Measurements from ENCODE around the gene RANBP1.
"Not testable (repeated sequence)": the region's sequence is repeated elsewhere in the genome, so short reads cannot be mapped to it uniquely, and the experiment has no call there.

The RANBP1 gene

GRCh38 chr22:20115691-20116375 is at the start of gene RANBP1:
RANBP1 (plus strand) TSS chr22:20116104; CDS start chr22:20116185, 81 bp downstream.
- DNase-seq = no peak

- no peak for DNase-seq
Measured at GRCh38 chr22:20066617-20067383, 49.1 kb upstream of the RANBP1 start.

GRCh38 chr22:20067384-20067682 is 48.6 kb upstream of the RANBP1 start:
- DNase-seq = not testable (repeated sequence)

- DNase-seq = no peak
Measured at GRCh38 chr22:20068640-20069039, 47.3 kb upstream of the RANBP1 start.

- DNase-seq = no peak
Measured at GRCh38 chr22:20069331-20070042, 46.4 kb upstream of the RANBP1 start.

- no peak for DNase-seq
Measured at GRCh38 chr22:20071524-20071972, 44.4 kb upstream of the RANBP1 start.

GRCh38 chr22:20076627-20077172 is 39.2 kb upstream of the RANBP1 start:
- no peak for DNase-seq

- peak; percentile 82 for DNase-seq
Measured at GRCh38 chr22:20079745-20080444, 36.0 kb upstream of the RANBP1 start, which contains the start of gene DGCR8. DGCR8 (plus strand) TSS chr22:20080241; CDS start chr22:20085964, 5,723 bp downstream.

GRCh38 chr22:20080445-20080775 is 35.5 kb upstream of the RANBP1 start:
- peak; percentile 81 for DNase-seq

- DNase-seq = peak; percentile 32
Measured at GRCh38 chr22:20080776-20081654, 34.9 kb upstream of the RANBP1 start.

- no peak for DNase-seq
Measured at GRCh38 chr22:20083157-20083890, 32.6 kb upstream of the RANBP1 start.

GRCh38 chr22:20083891-20084546 is 31.9 kb upstream of the RANBP1 start:
- no peak for DNase-seq

GRCh38 chr22:20084547-20085413 is 31.1 kb upstream of the RANBP1 start:
- no peak for DNase-seq

GRCh38 chr22:20085651-20086050 is 30.3 kb upstream of the RANBP1 start:
- no peak for DNase-seq

GRCh38 chr22:20086101-20086599 is 29.8 kb upstream of the RANBP1 start:
- DNase-seq = no peak

- no peak for DNase-seq
Measured at GRCh38 chr22:20086763-20087162, 29.1 kb upstream of the RANBP1 start.

GRCh38 chr22:20087319-20088262 is 28.3 kb upstream of the RANBP1 start:
- DNase-seq = no peak

- no peak for DNase-seq
Measured at GRCh38 chr22:20088263-20088648, 27.6 kb upstream of the RANBP1 start.

All from activated T-cell treated with anti-CD3 and anti-CD28 coated beads, Interleukin-2, amount 50 U/mL, for 1 hour (primary cell).